Stimulated activated CD4-positive, alpha-beta T cell treated with anti-CD3 and anti-CD28 coated beads, Interleukin-2, amount 100 ng/mL, for 48 hours (primary cell): Measurements from ENCODE around the gene SLC35B2.
"Not testable (repeated sequence)": the region's sequence is repeated elsewhere in the genome, so short reads cannot be mapped to it uniquely, and the experiment has no call there.

ENCODE experiments used
- DNase-seq, 2 donors: peaks; one replicate each; pipeline ENCODE4 v3.0.0-alpha.2; 2020

Gene SLC35B2

GRCh38 chr6:44232676-44233566, 24.4 kb downstream of the SLC35B2 start:
- no peak for DNase-seq

GRCh38 chr6:44231426-44231825, 25.9 kb downstream of the SLC35B2 start:
- not testable (repeated sequence) for DNase-seq

- DNase-seq: no peak
These were observed 27.2 kb downstream of the SLC35B2 start for GRCh38 chr6:44230034-44230675.

GRCh38 chr6:44229376-44230033, 27.8 kb downstream of the SLC35B2 start:
- no peak for DNase-seq

- no peak for DNase-seq
These were observed 28.5 kb downstream of the SLC35B2 start for GRCh38 chr6:44228836-44229235.

GRCh38 chr6:44228433-44228832, 28.9 kb downstream of the SLC35B2 start:
- no peak for DNase-seq

- no peak for DNase-seq
These were observed 29.3 kb downstream of the SLC35B2 start for GRCh38 chr6:44228031-44228430.

GRCh38 chr6:44227148-44227793, 30.1 kb downstream of the SLC35B2 start:
- DNase-seq: no peak

GRCh38 chr6:44226368-44227147, 30.8 kb downstream of the SLC35B2 start:
- no peak for DNase-seq

GRCh38 chr6:44225579-44226325, 31.6 kb downstream of the SLC35B2 start:
- no peak for DNase-seq

GRCh38 chr6:44224965-44225305, 32.4 kb downstream of the SLC35B2 start:
- no peak for DNase-seq

- DNase-seq: no peak
These were observed 33.0 kb downstream of the SLC35B2 start for GRCh38 chr6:44224029-44224964.

GRCh38 chr6:44223319-44224028, 33.9 kb downstream of the SLC35B2 start, which contains the start of gene SLC29A1:
SLC29A1 (plus strand) TSS chr6:44223595; CDS start chr6:44227314, 3,719 bp downstream.
- DNase-seq: peak; percentile 81 to 82

GRCh38 chr6:44222486-44223318, 34.6 kb downstream of the SLC35B2 start:
- no peak for DNase-seq

- DNase-seq: no peak
These were observed 35.4 kb downstream of the SLC35B2 start for GRCh38 chr6:44221961-44222335.

- peak; percentile 68 to 72 for DNase-seq
These were observed 35.9 kb downstream of the SLC35B2 start for GRCh38 chr6:44221291-44221960.

GRCh38 chr6:44220913-44221290, 36.4 kb downstream of the SLC35B2 start:
- DNase-seq: no peak
